ENCODE measurements around the gene ZNF618.

GRCh38 chr9:113993838-113994540, 117.9 kb downstream of the ZNF618 start:
- TF ChIP-seq CTCF (conservative IDR thresholded peaks at IDR 0.05; ENCODE audit: low read depth in 2 of 2): no peak
- no peak for TF ChIP-seq CREB1 (CRISPR knock-in tag; IDR thresholded peaks at IDR 0.05; ENCODE audit: low read depth)
- TF ChIP-seq EZH2 (IDR thresholded peaks at IDR 0.05; ENCODE audit: low read depth, unreplicated experiment): no peak
- TF ChIP-seq NANOG (IDR thresholded peaks at IDR 0.05; ENCODE audit: borderline replicate concordance): no peak
